ENCODE data around the gene ATP4A. TPM values are rescaled to one million over a fixed set of nuclear protein-coding genes. Genes with fewer than 3 reads are reported as not detected.

ATP4A gene
- total RNA-seq, 1 experiment from 2014 or later = not detected

DNA sequence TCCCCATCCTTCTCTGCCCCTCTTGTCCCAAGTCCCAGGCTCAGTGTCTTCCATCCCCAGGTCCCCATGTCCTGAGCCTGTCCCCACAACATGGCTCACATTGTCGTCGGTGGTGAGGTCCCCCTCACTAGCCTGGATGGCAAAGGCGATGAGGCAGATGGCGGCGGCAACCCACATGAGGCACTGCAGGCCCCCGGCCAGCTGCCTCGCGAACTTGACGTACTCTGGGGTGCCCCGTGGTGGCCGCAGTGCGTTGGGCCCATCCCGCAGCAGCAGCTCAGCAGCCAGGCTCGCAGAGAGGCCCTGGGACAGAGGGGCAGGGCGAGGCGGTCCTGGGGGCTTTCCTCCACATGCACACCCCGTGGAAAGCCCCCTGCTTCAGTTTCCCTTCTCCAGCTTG, 1.1 kb downstream of the ATP4A start:
- Mint-ChIP-seq H3K27ac (ENCODE audit: low read depth, unreplicated experiment) (no peak overlapping the region), H3K4me3 (ENCODE audit: unreplicated experiment) (no peak overlapping the region), H3K27me3 (ENCODE audit: insufficient read depth, unreplicated experiment) (peaks cover 41% of the 10 kb centered on the region), H3K9me3 (ENCODE audit: unreplicated experiment) (no peaks in the 10 kb centered on the region), H3K4me1 (ENCODE audit: insufficient read depth, unreplicated experiment) (no peaks in the 10 kb centered on the region), H3K36me3 (ENCODE audit: insufficient read depth, unreplicated experiment) (no peaks in the 10 kb centered on the region)
- no TSS peak for BruUV-seq (replicated peaks)
- TF ChIP-seq CTCF (IDR thresholded peaks at IDR 0.05; ENCODE audit: unreplicated experiment) = no peak
- intact Hi-C loops (cut with micrococcal nuclease) = no loop called here
- POLR2A ChIA-PET = interaction anchor here (0.6 kb wide), 1 partner anchor 104 kb away, joined by 3 read pairs; the partner anchor contains the start of gene UPK1A
- DNase-seq (ENCODE audit: unreplicated experiment) = no peak
- CTCF ChIA-PET = no interaction called here

DNA sequence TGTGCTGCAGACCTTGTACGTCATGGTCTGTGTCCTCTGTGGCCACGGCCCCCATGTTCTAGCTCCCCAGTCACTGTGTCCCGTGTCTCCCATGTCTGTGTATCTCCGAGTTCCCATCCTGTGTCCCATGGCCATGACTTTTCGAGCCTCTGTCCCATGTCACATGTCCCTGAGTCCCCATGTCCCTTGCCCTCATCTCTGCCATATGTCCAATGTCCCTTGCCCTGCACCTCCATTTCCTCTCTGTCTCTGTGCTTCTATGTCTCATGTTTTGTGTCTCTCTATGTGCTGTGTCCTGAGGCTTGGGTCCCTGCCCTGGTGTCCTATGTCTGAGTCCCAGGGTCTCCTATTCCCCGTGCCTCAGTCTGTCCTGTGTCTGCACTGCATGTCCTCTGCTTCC, 2.0 kb downstream of the ATP4A start:
- H3K36me3 Mint-ChIP-seq (ENCODE audit: insufficient read depth, unreplicated experiment) = no peaks in the 10 kb centered on the region
- CTCF ChIA-PET = no interaction called here
- no peak for DNase-seq (ENCODE audit: unreplicated experiment)
- H3K9me3 Mint-ChIP-seq (ENCODE audit: unreplicated experiment) = no peaks in the 10 kb centered on the region
- intact Hi-C loops (cut with micrococcal nuclease) = no loop called here
- H3K27ac Mint-ChIP-seq (ENCODE audit: low read depth, unreplicated experiment) = no peak overlapping the region
- H3K4me1 Mint-ChIP-seq (ENCODE audit: insufficient read depth, unreplicated experiment) = no peaks in the 10 kb centered on the region
- POLR2A ChIA-PET = no interaction called here
- no peak for TF ChIP-seq CTCF (IDR thresholded peaks at IDR 0.05; ENCODE audit: unreplicated experiment)
- H3K4me3 Mint-ChIP-seq (ENCODE audit: unreplicated experiment) = no peak overlapping the region
- no TSS peak for BruUV-seq (replicated peaks)
- peaks cover 41% of the 10 kb centered on the region for H3K27me3 Mint-ChIP-seq (ENCODE audit: insufficient read depth, unreplicated experiment)

GRCh38 chr19:35560677-35561076, 2.8 kb downstream of the ATP4A start:
- H3K36me3 Mint-ChIP-seq (ENCODE audit: insufficient read depth, unreplicated experiment) = no peaks in the 10 kb centered on the region
- no peak overlapping the region for H3K4me3 Mint-ChIP-seq (ENCODE audit: unreplicated experiment)
- H3K4me1 Mint-ChIP-seq (ENCODE audit: insufficient read depth, unreplicated experiment) = no peaks in the 10 kb centered on the region
- POLR2A ChIA-PET = interaction anchor here (0.8 kb wide), 1 partner anchor 23 kb away, joined by 3 read pairs; no protein-coding TSS in a partner anchor
- H3K9me3 Mint-ChIP-seq (ENCODE audit: unreplicated experiment) = no peaks in the 10 kb centered on the region
- H3K27ac Mint-ChIP-seq (ENCODE audit: low read depth, unreplicated experiment) = no peak overlapping the region
- BruUV-seq (replicated peaks) = no TSS peak
- H3K27me3 Mint-ChIP-seq (ENCODE audit: insufficient read depth, unreplicated experiment) = peaks cover 41% of the 10 kb centered on the region
- no peak for DNase-seq (ENCODE audit: unreplicated experiment)
- CTCF ChIA-PET = interaction anchor here (2.6 kb wide), 1 partner anchor 12 kb away, joined by 15 read pairs; no protein-coding TSS in a partner anchor
- TF ChIP-seq CTCF (IDR thresholded peaks at IDR 0.05; ENCODE audit: unreplicated experiment) = no peak
- intact Hi-C loops (cut with micrococcal nuclease) = no loop called here

DNA sequence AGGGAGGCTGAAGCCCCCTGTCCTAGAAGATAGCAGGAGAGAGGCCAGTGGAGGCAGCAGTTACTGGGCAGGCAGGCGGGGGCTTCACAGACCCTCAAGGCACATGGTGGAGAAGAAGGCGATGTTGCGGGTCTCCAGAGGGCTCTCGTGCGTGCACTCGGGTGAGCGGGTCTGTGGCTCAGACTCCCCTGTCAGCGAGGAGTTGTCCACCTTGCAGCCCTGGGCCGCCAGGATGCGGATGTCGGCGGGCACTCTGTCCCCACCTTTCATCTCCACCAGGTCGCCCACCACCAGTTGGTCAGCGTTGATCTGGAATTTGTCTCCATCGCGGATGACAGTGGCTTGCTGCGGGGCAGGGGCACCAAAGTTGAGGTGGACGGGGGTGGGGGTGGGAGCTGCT, 3.2 kb downstream of the ATP4A start:
- Mint-ChIP-seq H3K27me3 (ENCODE audit: insufficient read depth, unreplicated experiment) (peaks cover 41% of the 10 kb centered on the region), H3K27ac (ENCODE audit: low read depth, unreplicated experiment) (no peak overlapping the region), H3K36me3 (ENCODE audit: insufficient read depth, unreplicated experiment) (no peaks in the 10 kb centered on the region), H3K4me1 (ENCODE audit: insufficient read depth, unreplicated experiment) (no peaks in the 10 kb centered on the region), H3K9me3 (ENCODE audit: unreplicated experiment) (no peaks in the 10 kb centered on the region), H3K4me3 (ENCODE audit: unreplicated experiment) (no peak overlapping the region)
- POLR2A ChIA-PET = interaction anchor here (0.8 kb wide), 1 partner anchor 22 kb away, joined by 3 read pairs; no protein-coding TSS in a partner anchor
- TF ChIP-seq CTCF (IDR thresholded peaks at IDR 0.05; ENCODE audit: unreplicated experiment) = no peak
- intact Hi-C loops (cut with micrococcal nuclease) = no loop called here
- DNase-seq (ENCODE audit: unreplicated experiment) = no peak
- CTCF ChIA-PET = interaction anchor here (2.6 kb wide), 1 partner anchor 12 kb away, joined by 15 read pairs; no protein-coding TSS in a partner anchor
- no TSS peak for BruUV-seq (replicated peaks)
